Measurements from ENCODE around the gene FGGY.
"Not testable (repeated sequence)": the region's sequence is repeated elsewhere in the genome, so short reads cannot be mapped to it uniquely, and the experiment has no call there.

Gene FGGY, protein sequence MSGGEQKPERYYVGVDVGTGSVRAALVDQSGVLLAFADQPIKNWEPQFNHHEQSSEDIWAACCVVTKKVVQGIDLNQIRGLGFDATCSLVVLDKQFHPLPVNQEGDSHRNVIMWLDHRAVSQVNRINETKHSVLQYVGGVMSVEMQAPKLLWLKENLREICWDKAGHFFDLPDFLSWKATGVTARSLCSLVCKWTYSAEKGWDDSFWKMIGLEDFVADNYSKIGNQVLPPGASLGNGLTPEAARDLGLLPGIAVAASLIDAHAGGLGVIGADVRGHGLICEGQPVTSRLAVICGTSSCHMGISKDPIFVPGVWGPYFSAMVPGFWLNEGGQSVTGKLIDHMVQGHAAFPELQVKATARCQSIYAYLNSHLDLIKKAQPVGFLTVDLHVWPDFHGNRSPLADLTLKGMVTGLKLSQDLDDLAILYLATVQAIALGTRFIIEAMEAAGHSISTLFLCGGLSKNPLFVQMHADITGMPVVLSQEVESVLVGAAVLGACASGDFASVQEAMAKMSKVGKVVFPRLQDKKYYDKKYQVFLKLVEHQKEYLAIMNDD

DNA sequence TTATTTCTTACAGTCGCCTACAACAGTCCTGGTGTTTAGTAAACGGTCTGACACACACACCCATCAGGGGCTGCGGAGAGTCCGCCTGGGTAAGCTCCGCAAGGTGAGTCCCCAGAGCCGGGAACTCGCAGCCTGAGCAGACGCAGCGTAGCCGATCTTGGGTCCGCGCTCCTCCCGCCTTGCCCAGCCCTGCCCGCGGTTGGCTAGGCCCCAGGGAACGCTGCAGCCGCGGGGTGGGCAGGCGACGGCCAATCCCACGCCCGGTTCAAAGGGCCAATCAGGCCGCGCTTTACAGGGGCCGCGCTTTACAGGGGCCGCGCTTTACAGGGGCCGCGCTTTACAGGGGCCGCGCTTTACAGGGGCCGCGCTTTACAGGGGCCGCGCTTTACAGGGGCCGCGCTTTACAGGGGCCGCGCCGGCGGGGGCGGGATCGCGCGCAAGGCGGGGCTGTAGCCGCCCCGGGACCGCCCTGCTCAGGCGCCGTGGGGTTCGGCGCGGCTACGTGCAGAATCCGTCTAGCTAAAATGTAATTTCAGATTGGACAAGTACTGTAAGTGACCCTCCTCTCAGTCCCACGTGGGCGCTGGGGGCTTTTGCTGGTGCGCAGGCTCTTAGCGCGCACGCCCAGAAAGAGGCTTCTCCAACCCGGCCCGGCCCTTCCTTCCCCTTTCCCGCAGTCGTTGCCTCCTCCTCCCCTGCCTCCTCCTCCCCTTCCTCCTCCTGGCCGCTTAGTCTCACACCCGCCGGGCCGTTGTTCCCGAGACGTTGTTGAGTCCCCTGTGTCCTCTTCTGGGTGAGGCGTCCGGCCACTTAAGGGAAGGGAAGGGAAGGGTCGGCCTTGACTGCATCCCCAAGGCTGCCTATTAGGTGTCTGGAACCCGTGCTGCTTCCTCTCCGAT, at the start of gene FGGY:
FGGY (plus strand) TSS at position 737 of the 899 bp plus-strand sequence. CDS start 24,456 bp downstream, outside the sequence.
- DNase-seq (ENCODE audit: low spot score) = peak; percentile 38

DNA sequence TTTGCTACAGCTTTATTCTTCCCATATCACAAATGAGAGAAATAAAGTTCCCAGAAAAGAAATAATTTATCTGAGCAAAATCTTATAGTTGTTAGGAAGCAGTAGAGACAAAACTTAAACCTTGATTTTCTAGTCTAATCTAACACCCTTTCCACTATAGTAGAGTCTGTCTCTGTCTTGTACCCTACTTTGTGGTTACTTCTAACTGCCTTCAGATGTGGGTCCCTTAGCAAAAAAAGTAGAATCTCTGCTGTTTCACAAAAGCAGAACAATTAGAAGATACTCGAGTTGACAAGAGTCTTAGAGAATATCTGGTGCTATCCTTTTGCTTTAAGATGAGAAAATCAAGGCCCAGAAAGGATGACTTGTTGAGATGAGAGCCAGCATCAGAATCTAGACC, 48.1 kb upstream of the FGGY start:
- DNase-seq (ENCODE audit: low spot score) = no peak

DNA sequence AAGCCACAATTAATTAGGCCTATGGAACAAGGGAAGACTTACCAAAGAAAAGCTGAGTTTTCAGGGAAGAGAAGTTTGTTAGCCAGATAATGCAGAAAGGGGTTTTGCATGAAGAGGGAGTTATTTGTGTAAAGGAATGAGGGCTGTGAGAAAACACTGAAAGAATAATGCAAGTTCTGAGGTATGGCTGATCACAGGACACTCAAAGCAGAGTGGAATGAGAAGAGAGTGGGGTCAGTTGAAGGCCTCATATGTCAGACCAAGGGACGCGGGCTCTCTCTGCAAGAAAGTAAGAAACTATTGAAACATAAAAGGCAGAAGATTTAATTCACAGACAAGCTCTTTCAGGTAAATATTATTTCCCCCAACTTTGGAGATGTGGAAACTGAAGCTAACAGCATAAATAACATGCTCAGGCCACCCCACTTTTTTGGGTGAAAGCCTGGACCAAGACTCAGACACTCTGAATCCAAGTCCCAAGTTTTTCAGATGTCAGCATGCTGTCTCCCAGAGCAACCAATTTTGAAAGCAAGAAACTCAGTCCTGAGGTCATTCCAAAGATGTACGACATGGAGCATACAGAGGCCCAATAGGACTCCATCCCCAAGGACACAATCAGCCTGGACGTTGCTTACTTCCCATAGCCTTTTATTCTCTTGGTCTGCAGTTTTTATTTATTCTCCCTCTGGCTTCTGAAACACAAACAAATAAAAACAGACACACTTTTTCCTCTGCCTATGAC, 47.3 kb upstream of the FGGY start:
- no peak for DNase-seq (ENCODE audit: low spot score)

DNA sequence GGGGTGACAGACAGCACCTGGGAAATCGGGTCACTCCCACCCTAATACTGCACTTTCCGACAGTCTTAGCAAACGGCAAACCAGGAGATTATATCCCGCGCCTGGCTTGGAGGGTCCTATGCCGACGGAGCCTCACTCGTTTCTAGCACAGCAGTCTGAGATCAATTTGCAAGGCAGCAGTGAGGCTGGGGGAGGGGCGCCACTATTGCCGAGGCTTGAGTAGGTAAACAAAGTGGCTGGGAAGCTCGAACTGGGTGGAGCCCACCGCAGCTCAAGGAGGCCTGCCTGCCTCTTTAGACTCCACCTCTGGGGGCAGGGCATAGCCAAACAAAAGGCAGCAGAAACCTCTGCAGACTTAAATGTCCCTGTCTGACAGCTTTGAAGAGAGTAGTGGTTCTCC, 45.8 kb upstream of the FGGY start:
- not testable (repeated sequence) for DNase-seq (ENCODE audit: low spot score)

DNA sequence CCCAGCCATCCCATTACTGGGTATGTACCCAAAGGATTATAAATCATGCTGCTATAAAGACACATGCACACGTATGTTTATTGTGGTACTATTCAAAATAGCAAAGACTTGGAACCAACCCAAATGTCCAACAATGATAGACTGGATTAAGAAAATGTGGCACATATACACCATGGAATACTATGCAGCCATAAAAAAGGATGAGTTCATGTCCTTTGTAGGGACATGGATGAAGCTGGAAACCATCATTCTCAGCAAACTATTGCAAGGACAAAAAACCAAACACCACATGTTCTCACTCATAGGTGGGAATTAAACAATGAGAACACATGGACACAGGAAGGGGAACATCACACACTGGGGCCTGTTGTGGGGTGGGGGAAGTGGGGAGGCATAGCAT, 40.5 kb upstream of the FGGY start:
- not testable (repeated sequence) for DNase-seq (ENCODE audit: low spot score)

DNA sequence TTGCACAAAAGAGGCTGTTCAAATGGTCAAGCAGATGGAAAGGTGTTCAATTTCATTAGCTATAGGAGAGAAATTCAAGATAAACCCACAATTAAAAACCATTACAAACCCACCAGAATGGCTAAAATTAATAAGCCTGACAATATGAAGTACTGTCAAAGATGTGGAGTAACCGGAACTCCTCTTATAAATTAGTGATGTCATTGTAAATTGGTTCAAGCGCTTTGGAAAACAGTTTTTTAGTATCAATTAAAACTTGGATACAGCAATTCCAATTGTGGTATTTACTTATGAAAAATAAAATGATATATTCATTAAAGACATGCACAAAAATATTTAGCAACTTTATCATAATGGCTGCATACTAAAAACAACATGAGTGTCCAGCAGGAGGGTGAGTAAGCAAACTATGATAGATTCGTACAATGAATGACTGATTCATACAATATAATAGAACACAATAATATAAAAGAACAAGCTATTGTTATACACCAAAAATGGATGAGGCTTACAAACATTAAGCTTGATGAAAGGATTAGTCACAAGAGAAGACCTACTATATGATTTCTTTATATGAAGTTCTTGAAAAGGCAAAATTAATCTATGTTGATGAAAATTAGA, 38.4 kb upstream of the FGGY start:
- no peak for DNase-seq (ENCODE audit: low spot score)

GRCh38 chr1:59261537-59261936, 35.4 kb upstream of the FGGY start:
- no peak for DNase-seq (ENCODE audit: low spot score)

DNA sequence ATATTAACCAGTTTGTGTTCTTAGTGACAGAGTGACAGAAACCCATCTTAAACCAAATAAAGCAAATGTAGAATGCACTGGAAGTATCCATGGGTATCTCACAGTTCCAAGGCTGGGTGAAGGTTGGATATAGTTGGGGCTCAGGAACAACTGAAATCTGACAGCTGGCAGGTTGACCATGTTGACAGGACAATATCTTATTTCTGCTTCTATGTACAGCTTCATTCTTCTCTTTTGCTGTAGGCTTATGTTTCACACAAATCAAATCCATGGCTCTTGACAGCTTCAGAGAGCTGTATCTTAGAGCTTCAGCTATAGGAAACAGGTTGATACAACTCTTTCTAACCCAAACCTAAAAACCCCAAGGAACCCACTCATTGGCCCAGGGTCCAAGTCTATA, 34.3 kb upstream of the FGGY start:
- no peak for DNase-seq (ENCODE audit: low spot score)

- DNase-seq (ENCODE audit: low spot score) = no peak
Observed at GRCh38 chr1:59263111-59263510, 33.8 kb upstream of the FGGY start.

GRCh38 chr1:59265622-59266021, 31.3 kb upstream of the FGGY start:
- DNase-seq (ENCODE audit: low spot score) = no peak

DNA sequence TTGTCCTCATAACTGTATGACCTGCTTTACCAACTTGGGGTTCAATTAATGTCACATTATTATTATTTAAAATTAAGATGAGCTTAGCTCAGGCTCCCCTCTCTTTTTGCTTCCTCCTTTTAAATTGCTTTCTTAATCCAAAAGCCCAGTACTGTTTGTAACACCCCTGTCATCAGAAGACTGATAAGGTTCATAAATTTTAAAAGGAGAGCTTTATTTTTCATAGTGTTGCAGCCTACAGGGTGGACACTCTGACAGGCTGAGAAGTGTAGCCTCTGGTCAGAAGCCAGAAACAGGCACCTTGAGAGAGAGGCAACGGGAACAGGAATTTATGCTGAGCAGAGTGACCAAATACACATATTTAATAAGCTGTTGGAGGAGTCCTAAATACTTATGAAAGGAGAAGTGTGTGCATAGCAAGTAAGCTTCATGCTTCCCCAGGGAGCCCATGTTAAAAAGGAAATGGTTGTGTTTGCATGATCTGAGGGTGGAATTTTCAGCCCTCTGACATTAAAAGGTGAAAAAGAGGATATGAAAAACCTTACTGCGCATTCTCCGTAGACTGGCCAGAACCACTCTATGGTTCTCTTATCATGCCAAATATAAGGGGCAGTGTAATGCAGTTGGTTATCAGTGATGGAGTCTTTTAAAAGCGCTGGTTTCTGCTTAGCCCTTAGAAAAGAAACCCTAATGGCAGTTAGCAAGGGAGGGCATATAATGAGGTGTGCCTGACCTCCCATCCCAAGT, 30.5 kb upstream of the FGGY start:
- DNase-seq (ENCODE audit: low spot score) = no peak

DNA sequence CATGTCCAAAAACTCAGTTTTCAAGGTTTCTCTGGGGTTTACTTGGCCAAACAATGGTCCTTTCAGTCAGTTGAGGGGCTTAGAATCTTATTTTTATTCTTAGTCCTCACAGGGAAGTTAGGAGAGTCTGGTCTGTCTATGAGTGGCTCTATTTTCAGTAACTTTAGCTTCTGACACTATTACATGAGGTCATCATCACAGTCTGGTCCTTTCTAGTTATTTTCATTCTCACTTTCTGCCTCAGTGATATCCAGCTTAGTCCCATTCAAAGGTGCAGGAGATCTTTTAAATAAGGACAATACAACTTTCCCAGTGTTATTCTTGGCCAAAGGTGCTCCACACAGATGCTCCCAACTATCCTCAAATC, 30.0 kb upstream of the FGGY start:
- no peak for DNase-seq (ENCODE audit: low spot score)

DNA sequence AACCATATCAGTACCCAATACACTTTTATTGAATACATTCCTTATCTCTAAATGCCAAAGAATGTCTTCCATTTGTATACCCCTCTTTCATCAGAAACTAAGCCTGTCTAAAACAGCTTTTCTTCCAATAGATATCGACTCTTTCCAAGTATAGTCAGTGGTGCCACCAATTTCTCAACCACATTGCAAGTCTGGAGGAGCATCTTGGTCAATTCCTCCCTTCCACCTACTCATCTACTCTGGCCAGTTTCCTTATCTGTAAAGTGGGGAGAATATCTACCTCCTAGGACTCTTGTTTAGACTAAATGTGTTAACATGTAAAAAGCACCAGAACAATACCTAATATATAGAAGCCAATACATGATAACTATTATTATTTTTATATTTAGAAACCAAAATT, 28.5 kb upstream of the FGGY start:
- DNase-seq (ENCODE audit: low spot score) = no peak

DNA sequence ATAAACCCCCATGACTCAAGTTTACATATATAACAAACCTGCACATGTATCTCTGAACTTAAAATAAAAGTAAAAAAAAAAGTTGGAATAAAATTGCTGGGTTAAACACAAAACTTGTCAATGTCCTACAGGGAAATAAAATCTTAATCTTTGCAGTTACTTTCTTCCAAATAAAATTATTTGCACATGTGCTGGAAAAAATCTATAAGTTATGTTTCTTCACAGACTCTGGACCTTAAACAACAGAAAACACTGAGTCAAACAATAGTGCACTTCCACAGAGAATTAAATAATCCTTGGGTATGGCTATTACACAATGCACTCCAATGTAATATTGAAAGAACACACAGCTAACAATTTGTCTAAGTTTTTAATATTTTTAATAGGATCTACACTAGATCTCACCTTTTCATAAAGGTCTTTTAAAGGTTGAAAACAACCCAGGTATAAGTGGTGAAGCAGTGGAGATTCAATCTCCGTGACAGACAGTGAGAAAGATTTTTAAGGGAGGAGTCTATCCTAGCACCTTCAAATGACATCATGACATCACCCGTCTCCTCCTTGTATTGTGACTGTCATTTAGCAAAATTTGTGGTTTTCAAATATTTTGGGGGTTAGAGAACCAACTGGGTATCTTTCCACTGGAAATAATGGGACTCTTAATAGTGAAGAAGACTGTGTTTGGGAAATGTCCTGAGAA, 25.2 kb upstream of the FGGY start:
- no peak for DNase-seq (ENCODE audit: low spot score)

DNA sequence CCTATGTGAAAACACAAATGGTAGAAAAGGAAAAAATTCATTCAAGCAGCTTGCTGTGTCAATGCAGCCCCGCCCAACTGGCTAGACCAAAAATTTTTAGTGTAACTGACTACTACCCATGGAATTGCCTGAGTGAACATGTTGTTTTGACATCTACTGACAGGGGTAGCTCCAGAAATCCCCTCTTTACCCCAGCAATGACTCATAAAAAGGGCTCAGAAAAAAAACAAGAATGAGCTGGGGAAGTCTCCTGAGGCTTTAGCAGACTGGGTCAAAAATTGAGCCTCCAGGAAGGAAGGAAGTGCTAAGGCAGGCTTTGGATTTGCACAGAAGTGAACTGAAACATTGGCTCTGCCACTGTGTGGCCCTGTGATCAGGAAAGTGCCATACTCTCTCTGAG, 24.4 kb upstream of the FGGY start:
- no peak for DNase-seq (ENCODE audit: low spot score)

DNA sequence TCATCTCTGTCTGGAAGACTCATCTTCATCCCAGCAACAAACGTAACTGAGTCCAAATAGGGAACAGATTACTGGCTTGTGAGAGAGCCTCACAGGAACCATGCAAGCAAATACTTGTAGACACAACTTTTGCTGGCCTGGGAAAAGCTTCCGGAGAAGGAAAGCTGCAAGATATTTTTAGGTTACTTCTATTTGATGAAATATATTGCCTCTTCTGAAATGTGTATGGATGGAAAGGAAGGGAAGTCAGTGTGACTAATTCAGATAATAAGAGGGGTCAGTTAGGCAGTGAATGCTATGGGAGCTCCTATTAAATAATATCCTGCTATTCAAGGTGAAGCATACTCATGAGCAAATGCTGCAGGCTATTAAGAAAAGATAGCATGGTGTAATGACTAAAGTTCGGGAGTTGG, 20.4 kb upstream of the FGGY start:
- no peak for DNase-seq (ENCODE audit: low spot score)

DNA sequence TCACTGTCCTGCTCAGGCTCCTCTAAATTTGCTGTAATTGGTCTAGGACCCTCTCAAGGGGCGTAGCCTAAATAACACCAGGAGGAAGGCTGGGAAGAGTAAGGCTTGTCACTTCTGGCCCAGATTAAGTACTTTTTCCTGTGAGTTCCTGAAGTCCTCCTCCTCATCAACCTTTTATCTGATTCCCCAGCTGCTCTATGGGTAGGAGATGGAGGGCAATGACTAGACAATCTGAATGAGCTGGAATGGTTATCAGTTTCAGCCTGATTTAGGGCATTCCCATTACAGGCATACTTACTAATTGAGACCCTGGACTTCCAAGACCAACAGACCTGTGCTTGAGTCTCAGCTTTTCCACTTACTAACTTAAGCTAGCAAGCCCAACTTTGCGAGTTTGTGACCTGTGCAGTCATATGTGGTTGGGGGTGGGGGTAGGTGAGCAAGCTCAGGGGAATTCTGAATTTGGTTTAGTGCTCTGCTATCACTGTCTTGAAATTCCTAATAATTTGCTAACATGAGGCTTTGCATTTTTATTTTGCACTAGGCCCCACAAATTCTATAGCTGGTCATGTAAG, 18.0 kb upstream of the FGGY start:
- DNase-seq (ENCODE audit: low spot score) = no peak

DNA sequence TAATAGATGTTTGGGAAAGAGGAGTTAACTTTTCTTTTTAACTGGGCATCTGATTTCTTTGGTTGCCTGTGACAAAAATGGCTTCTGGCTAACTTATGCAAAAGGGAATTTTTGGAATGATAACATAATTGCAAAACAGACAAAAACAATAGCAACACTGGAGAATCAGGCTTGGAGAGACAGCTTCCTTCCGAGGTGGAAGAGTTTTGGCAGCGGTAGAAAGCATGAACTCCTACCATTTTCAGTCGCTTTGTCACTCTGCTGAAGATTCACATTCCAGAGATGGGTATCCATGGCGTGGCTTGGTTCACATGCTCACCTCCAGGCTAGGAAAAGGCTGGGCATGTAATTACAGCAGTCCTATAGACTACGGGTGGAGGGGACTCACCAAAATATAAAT, 17.2 kb upstream of the FGGY start:
- DNase-seq (ENCODE audit: low spot score) = no peak

DNA sequence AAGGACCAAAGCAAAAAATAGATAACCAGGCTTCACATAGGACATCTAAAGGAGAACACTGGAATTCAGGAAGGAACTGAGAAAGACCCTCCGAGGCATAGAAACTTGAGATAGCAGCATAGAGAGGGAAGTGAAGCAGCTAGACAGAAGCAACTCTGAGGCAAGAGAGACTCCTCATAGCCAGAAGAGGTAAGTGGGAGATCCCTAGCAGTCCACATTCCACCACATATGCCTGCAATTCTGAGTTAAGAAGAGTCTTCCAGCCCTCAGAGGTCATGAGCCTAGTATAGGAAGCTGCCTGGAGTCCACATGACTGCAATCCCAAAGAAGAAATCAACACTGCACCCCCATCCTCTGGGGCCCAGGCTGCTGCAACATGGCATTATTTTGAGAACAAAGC, 13.9 kb upstream of the FGGY start:
- no peak for DNase-seq (ENCODE audit: low spot score)

- DNase-seq (ENCODE audit: low spot score) = no peak
Observed at GRCh38 chr1:59285691-59286090, 11.2 kb upstream of the FGGY start.

Data from hematopoietic multipotent progenitor cell treated with erythropoietin and hydrocortisone succinate and interleukin-3 and kit ligand, for 17 days (in vitro differentiated cells).